GM21528 (cell line): ENCODE results near the gene ANKRD34A.

Source experiments
- ATAC-seq: cut with Tn5 transposase; IDR thresholded peaks from one replicate; pipeline ENCODE4 v1.9.1; 2021; ENCODE audit warnings: mild to moderate bottlenecking, moderate library complexity; ENCODE audit not compliant: unreplicated experiment, low FRiP score

The ANKRD34A gene

DNA sequence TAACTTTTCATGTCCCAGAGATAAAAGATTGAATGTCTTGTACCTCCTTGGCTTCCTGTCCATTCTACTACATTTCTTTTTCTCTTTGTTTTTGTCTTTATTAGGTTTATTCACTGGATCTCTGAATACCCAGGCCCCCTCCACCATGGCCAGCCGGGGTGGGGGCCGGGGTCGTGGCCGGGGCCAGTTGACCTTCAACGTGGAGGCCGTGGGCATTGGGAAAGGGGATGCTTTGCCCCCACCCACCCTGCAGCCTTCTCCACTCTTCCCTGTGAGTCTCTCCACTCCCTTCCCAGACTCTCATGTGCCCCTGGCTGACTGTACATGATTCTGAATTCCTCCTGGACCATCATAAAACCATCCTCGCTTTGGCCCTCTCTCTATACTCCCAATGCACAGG lies 10.3 kb upstream of the ANKRD34A start:
- no peak for ATAC-seq

DNA sequence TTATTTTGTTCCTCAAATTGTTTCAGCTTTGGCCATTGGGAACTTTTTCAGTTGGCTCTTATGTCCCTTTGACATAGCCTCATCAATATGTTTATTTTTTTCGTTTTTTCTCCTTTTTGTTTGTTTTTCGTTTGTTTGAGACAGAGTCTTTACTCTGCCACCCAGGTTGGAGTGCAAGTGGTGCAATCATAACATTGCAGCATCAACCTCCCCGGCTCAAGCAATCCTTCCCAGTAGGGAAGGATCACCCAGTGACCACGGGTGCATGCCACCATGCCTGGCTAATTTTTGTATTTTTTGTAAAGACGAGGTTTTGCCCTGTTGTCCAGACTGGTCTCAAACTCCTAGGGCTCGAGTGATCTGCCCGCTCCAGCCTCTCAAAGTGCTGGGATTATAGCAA lies 8.2 kb upstream of the ANKRD34A start:
- no peak for ATAC-seq

GRCh38 chr1:145967288-145967687 lies 2.9 kb upstream of the ANKRD34A start:
- ATAC-seq: no peak

DNA sequence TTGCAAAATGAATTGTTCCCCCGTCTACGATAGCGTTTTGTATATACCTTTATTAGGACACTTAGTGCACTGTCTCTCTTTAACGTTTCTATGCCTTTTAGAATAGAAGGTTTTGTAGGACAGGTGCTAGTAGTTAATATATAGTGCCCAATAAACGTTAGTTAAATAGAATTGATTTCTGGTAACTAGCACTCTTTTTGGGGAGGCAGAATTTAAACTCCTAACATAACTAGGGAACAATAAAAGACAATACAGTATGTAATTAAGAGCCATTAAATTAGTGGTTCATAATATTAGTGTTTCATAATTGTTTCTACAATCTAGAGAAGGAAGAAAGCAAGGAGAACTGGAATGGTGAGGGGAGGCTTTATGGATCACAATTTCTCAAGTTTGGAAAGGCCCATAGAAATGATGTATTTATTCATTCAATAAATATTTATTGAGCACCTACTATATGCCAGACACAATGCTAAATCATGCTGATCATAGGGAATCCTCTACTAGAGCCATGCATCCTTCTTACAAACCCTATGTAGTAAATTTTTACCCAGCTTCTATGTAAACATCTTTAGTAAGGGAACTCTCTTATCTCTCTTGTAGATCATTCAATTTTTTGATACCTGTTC lies 857 bp upstream of the ANKRD34A start:
- no peak for ATAC-seq

DNA sequence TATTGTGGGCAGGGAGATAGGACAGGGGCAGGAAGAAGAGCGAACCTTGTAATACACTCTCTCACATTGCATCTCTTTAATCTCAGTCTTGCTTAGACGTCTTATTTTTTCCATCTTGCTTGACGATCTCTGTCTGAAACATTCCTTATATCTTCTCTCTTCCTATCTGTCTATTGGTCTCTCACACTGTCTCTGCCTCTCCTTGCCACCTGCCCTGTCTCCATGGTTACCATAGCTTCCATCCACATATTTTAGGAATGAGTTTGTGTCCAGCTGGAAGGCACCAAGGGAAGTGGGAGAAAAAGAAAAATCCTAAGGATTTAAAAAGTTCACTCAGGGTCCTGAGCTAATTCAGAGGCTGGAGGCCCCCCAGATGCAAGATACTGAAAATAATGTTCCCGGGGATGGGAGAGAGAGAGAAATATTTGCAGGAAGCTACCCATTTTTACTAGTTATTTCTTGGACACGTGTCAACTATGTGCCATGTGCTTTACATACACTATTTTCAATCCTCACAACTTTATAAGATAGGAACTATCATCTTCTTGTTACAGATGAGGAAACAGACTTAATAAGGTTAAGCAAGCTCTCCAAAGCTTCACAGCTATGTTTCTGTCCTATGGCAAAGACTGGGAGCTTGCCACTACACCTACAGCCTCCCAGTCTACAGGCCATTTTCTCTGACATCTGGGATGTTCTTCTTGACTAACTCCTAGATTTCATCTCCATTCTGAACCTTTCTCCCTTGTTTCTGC lies 933 bp downstream of the ANKRD34A start:
- no peak for ATAC-seq

GRCh38 chr1:145962157-145963102 lies 1.9 kb downstream of the ANKRD34A start:
- ATAC-seq: no peak

- ATAC-seq: no peak
Measured at GRCh38 chr1:145961425-145962156, 2.8 kb downstream of the ANKRD34A start.

GRCh38 chr1:145961109-145961424 lies 3.3 kb downstream of the ANKRD34A start:
- ATAC-seq: no peak

- ATAC-seq: no peak
Measured at GRCh38 chr1:145960468-145961108, 3.8 kb downstream of the ANKRD34A start.

- no peak for ATAC-seq
Measured at GRCh38 chr1:145959957-145960467, 4.4 kb downstream of the ANKRD34A start.

DNA sequence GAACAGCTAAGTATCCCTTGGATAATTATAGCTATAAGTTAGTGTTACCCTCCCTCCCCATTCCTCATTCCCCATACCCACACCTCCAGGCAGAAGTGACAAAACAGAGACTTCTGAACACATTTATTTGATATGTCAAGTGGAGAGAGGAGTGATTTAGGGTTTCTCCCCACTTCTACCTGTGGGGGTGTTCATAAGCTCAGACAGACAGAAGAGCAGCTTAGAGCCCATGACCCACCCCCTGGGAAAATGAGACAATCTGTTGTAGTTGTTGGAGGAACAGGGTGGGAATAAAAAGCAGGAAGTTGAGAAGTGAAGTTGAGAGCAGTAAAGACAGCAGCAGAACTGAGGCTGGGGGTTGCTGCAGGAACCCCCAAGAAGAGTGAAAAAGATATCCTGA lies 5.0 kb downstream of the ANKRD34A start:
- ATAC-seq: no peak

GRCh38 chr1:145958734-145959133 lies 5.6 kb downstream of the ANKRD34A start:
- ATAC-seq: no peak

DNA sequence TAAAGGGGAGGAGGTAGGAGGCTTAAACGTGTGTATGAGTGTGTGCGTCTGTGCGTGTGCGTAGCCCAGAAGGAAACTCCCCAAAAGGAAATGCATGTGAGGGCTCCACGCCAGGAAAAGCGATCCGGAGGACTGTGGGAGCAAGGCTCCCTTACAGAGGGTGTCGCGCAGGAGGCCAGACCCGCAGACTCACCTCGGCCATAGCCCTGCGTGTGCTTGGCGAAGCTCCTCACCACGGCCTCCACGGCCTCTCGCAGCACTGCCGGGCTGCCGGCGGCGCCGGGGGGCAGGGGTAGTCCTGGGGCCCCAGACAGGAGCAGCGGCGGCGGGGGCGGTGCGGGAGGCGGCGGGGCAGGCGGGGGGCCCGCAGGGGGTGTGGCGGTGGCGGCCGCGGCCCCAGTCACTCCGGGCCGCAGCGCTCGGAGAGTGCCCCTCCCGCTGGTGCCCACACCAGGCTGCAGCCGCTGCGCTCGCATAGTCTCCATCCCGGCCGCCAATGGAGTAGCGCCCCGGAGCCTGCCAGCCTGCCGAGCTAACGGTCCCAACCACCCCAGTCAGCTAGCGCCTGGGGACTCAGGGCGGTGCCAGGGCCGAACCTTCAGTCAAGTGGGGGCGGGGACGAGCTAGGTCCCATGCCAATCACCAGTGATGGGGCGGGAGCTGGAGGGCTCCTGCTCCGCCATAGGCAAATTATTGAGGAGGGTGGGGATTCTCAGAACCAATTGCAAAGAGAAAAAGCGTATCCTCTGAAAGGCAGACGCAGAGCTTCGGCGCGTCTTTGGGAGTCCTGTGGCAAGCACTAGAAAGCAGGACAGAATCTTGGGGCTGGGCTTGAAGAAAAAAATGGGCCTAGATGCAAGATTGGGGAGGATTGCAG lies 6.7 kb downstream of the ANKRD34A start, which contains the start of gene LIX1L:
Gene LIX1L (minus strand): TSS at position 575 of the 877 bp plus-strand sequence. CDS start 90 bp downstream, at position 485.
- ATAC-seq: peak; percentile 82

- ATAC-seq: no peak
Measured at GRCh38 chr1:145956781-145957442, 7.5 kb downstream of the ANKRD34A start.

DNA sequence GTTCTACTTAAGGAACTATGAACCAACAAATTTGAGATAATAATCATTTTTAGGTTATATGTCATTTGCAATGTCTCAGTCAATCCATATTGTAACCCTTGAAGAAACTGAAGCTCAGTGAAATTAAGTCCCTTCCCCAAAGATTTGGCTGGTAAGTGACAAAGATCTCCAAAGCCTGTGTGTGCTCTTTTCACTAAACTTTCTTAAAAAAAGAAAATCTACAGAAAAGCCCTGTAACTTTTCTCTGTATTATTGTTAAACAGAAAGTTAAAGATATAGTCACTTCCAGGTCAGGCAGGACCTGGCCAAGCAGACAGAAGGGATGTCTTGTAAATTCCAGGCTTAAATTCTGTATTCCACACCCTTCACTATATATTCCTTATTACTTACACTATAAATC lies 8.0 kb downstream of the ANKRD34A start:
- no peak for ATAC-seq

DNA sequence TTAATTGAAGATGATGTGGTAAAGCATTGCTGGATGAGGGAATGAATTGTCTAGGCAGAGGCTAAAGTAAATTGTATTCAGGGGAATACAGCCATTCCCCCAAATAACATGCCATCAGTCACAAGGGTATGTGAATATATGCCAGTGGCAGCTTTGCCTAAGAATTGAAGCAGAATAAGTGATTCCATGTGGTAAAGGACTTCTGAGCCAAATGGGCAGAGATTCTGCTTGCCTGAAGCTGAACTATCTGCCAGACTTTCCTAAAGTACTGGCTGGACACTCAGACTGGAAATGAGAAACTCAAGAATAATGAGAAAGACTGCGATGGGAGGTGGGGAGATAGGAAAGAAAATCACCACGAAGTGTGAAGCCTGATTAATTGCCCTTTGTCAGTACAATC lies 8.9 kb downstream of the ANKRD34A start:
- no peak for ATAC-seq

- ATAC-seq: no peak
Measured at GRCh38 chr1:145953861-145954260, 10.5 kb downstream of the ANKRD34A start.

DNA sequence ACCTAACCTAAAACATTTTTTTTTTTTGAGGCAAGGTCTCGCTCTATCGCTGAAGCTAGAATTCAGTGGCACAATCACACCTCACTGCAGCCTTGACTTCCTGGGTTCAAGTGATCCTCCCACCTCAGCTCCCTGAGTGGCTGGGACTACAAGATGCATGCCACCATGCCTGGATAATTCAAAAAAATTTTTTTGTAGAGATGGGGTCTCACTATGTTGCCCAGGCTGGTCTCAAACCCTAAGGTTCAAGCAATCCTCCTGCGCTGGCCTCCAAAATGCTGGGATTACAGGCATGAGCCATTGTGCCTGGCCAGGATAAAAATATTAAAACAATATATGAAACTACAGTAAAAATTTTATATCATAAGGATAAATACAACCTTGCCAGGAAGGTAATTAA lies 11.5 kb downstream of the ANKRD34A start:
- ATAC-seq: no peak
